ENCODE data around the gene PEF1.

The PEF1 gene

GRCh38 chr1:31671561-31672201, 27.0 kb upstream of the PEF1 start:
- peaks cover 17% of the 10 kb centered on the region for H3K4me1 ChIP-seq (ENCODE audit: control insufficient read depth, insufficient read depth, low read length, poor library complexity, severe bottlenecking)
- H3K36me3 ChIP-seq (ENCODE audit: control insufficient read depth, insufficient read depth, low read length) = no peaks in the 10 kb centered on the region
- WGBS, 2 experiments (ENCODE audit: insufficient coverage in 2 of 2) = 94 to 95% methylated on average over 7 of the region's 8 CpGs
- no peak overlapping the region for H3K4me3 ChIP-seq (ENCODE audit: extremely low read depth, insufficient read depth, low read length, poor library complexity, severe bottlenecking)
- no peak overlapping the region for H3K27ac ChIP-seq (ENCODE audit: low read depth, low read length, severe bottlenecking)
- H3K9me3 ChIP-seq (ENCODE audit: control insufficient read depth, low read length) = no peaks in the 10 kb centered on the region

DNA sequence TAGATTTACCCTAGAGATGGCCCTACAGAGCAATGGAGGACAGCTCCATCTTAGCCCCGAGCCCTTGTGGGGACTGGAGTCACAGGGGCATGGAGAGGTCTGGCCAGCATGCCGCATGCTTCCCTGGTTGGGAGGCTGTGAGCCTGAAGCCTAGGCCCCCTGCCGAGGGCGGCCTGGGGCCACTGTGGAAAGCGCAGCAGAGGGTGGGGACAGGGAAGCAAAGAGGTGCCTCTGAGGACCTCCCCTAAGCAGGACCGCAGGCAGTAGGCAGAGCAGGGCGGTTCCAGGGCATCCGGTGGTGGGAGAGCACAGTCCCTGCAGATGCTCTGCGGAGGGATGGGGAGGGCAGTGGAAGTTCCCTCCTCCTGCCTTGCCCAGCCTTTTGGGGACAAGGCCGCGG, 26.5 kb upstream of the PEF1 start:
- Histone ChIP-seq H3K9me3 (ENCODE audit: control insufficient read depth, low read length) (no peaks in the 10 kb centered on the region), H3K27ac (ENCODE audit: low read depth, low read length, severe bottlenecking) (no peak overlapping the region), H3K4me1 (ENCODE audit: control insufficient read depth, insufficient read depth, low read length, poor library complexity, severe bottlenecking) (peaks cover 21% of the 10 kb centered on the region), H3K4me3 (ENCODE audit: extremely low read depth, insufficient read depth, low read length, poor library complexity, severe bottlenecking) (no peak overlapping the region), H3K36me3 (ENCODE audit: control insufficient read depth, insufficient read depth, low read length) (no peaks in the 10 kb centered on the region)
- WGBS, 2 experiments (ENCODE audit: insufficient coverage in 2 of 2) = 94 to 96% methylated on average over 9 to 11 of the region's 11 CpGs

DNA sequence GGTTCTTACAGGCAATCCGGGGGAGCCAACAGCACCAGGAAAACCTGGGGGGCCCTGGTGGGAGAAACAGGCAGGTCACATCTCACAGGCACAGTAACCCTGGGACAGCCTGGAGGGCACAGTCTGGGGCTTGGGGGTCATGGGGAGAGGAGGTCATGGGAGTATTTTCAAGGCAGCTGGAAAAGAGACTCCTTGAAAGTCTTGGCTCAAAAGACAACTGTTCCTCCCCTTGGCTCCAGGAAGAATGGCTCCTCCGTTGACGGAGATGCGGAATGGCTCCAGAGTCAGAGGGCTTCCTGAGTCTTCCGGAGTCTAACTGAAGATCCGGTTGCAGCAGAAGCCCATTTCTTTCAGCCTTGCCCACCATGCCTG, 25.9 kb upstream of the PEF1 start:
- no peak overlapping the region for H3K27ac ChIP-seq (ENCODE audit: low read depth, low read length, severe bottlenecking)
- H3K9me3 ChIP-seq (ENCODE audit: control insufficient read depth, low read length) = no peaks in the 10 kb centered on the region
- WGBS, 2 experiments (ENCODE audit: insufficient coverage in 2 of 2) = 90 to 97% methylated on average over 6 of the region's 6 CpGs
- H3K4me1 ChIP-seq (ENCODE audit: control insufficient read depth, insufficient read depth, low read length, poor library complexity, severe bottlenecking) = peaks cover 19% of the 10 kb centered on the region
- no peak overlapping the region for H3K4me3 ChIP-seq (ENCODE audit: extremely low read depth, insufficient read depth, low read length, poor library complexity, severe bottlenecking)
- H3K36me3 ChIP-seq (ENCODE audit: control insufficient read depth, insufficient read depth, low read length) = no peaks in the 10 kb centered on the region

DNA sequence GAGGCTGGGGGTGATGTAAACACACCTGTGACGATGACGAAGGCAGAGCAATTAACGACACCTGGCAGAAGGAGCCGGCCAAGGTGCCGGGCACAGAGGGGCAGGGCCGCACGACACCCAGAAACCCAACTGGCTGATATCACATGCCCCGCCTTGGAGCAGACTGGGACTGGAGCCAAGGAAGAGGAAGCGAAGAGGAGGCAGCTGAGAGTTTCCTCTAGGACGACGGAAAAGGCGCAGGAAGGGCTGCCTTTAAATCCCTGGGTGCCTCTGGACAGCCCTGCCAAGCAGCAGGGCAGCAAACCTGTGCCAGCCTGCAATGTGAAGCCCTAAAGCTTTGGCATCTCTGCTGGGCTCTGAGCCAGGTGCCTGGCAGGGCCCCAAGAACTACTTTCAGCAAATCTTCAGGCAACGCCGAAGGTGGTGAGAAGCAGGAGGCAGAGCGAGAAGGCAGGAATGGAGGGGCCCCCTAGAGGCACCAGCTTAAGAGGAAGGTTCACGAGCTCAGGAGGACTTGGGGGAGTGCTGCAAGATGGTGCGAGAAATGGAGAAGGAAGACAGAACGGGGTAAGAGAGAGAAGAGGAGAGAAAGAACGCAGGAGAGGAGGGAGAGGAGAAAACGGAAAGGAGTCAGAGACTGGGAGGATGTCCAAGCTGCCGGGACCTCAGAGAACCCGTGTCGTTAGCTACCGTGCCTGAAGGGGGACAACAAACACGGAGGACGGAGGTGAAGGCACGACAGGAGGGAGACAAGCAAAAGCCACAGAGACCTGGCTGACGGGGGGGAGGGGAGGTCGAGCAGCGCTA, 25.3 kb upstream of the PEF1 start:
- H3K27ac ChIP-seq (ENCODE audit: low read depth, low read length, severe bottlenecking) = no peak overlapping the region
- no peaks in the 10 kb centered on the region for H3K36me3 ChIP-seq (ENCODE audit: control insufficient read depth, insufficient read depth, low read length)
- WGBS, 2 experiments (ENCODE audit: insufficient coverage in 2 of 2) = 69 to 70% methylated on average over 29 to 30 of the region's 30 CpGs
- peaks cover 13% of the 10 kb centered on the region for H3K4me1 ChIP-seq (ENCODE audit: control insufficient read depth, insufficient read depth, low read length, poor library complexity, severe bottlenecking)
- H3K4me3 ChIP-seq (ENCODE audit: extremely low read depth, insufficient read depth, low read length, poor library complexity, severe bottlenecking) = no peak overlapping the region
- H3K9me3 ChIP-seq (ENCODE audit: control insufficient read depth, low read length) = no peaks in the 10 kb centered on the region

DNA sequence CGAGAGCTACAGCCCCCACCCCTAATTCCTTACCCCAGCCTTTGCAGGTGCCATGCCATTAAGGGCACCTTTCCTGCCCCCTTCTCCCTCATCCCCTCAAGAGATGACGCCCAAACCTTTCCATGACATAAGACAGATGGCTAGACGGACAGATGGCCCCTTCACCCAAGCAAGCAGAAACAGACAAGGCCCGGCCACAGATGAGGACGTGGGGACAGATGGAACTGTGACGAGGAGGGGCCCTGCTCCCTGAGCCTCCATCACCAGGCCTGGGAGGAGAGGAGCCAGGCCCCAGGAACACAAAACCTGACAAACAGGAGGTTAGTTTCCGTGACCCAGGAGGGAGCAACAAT, 24.7 kb upstream of the PEF1 start:
- 89 to 93% methylated on average over 6 to 7 of the region's 7 CpGs for WGBS, 2 experiments (ENCODE audit: insufficient coverage in 2 of 2)
- no peaks in the 10 kb centered on the region for H3K36me3 ChIP-seq (ENCODE audit: control insufficient read depth, insufficient read depth, low read length)
- H3K4me1 ChIP-seq (ENCODE audit: control insufficient read depth, insufficient read depth, low read length, poor library complexity, severe bottlenecking) = peaks cover 7% of the 10 kb centered on the region
- H3K27ac ChIP-seq (ENCODE audit: low read depth, low read length, severe bottlenecking) = no peak overlapping the region
- no peak overlapping the region for H3K4me3 ChIP-seq (ENCODE audit: extremely low read depth, insufficient read depth, low read length, poor library complexity, severe bottlenecking)
- no peaks in the 10 kb centered on the region for H3K9me3 ChIP-seq (ENCODE audit: control insufficient read depth, low read length)

- no peaks in the 10 kb centered on the region for H3K36me3 ChIP-seq (ENCODE audit: control insufficient read depth, insufficient read depth, low read length)
- H3K4me3 ChIP-seq (ENCODE audit: extremely low read depth, insufficient read depth, low read length, poor library complexity, severe bottlenecking) = no peak overlapping the region
- no peak overlapping the region for H3K27ac ChIP-seq (ENCODE audit: low read depth, low read length, severe bottlenecking)
- no peaks in the 10 kb centered on the region for H3K9me3 ChIP-seq (ENCODE audit: control insufficient read depth, low read length)
- H3K4me1 ChIP-seq (ENCODE audit: control insufficient read depth, insufficient read depth, low read length, poor library complexity, severe bottlenecking) = peaks cover 5% of the 10 kb centered on the region
- 91 to 97% methylated on average over 5 to 7 of the region's 11 CpGs for WGBS, 2 experiments (ENCODE audit: insufficient coverage in 2 of 2)
Observed at GRCh38 chr1:31668303-31668883, 23.7 kb upstream of the PEF1 start.

GRCh38 chr1:31667065-31667785, 22.5 kb upstream of the PEF1 start:
- no peak overlapping the region for H3K27ac ChIP-seq (ENCODE audit: low read depth, low read length, severe bottlenecking)
- no peak overlapping the region for H3K4me3 ChIP-seq (ENCODE audit: extremely low read depth, insufficient read depth, low read length, poor library complexity, severe bottlenecking)
- peaks cover 5% of the 10 kb centered on the region for H3K4me1 ChIP-seq (ENCODE audit: control insufficient read depth, insufficient read depth, low read length, poor library complexity, severe bottlenecking)
- no peaks in the 10 kb centered on the region for H3K9me3 ChIP-seq (ENCODE audit: control insufficient read depth, low read length)
- H3K36me3 ChIP-seq (ENCODE audit: control insufficient read depth, insufficient read depth, low read length) = no peaks in the 10 kb centered on the region
- 92 to 95% methylated on average over 14 to 19 of the region's 19 CpGs for WGBS, 2 experiments (ENCODE audit: insufficient coverage in 2 of 2)

- Histone ChIP-seq H3K27ac (ENCODE audit: low read depth, low read length, severe bottlenecking) (no peak overlapping the region), H3K4me1 (ENCODE audit: control insufficient read depth, insufficient read depth, low read length, poor library complexity, severe bottlenecking) (peaks cover 5% of the 10 kb centered on the region), H3K9me3 (ENCODE audit: control insufficient read depth, low read length) (no peaks in the 10 kb centered on the region), H3K4me3 (ENCODE audit: extremely low read depth, insufficient read depth, low read length, poor library complexity, severe bottlenecking) (no peak overlapping the region), H3K36me3 (ENCODE audit: control insufficient read depth, insufficient read depth, low read length) (no peaks in the 10 kb centered on the region)
- 72 to 74% methylated on average over 7 of the region's 10 CpGs for WGBS, 2 experiments (ENCODE audit: insufficient coverage in 2 of 2)
Observed at GRCh38 chr1:31666263-31666963, 21.7 kb upstream of the PEF1 start.

DNA sequence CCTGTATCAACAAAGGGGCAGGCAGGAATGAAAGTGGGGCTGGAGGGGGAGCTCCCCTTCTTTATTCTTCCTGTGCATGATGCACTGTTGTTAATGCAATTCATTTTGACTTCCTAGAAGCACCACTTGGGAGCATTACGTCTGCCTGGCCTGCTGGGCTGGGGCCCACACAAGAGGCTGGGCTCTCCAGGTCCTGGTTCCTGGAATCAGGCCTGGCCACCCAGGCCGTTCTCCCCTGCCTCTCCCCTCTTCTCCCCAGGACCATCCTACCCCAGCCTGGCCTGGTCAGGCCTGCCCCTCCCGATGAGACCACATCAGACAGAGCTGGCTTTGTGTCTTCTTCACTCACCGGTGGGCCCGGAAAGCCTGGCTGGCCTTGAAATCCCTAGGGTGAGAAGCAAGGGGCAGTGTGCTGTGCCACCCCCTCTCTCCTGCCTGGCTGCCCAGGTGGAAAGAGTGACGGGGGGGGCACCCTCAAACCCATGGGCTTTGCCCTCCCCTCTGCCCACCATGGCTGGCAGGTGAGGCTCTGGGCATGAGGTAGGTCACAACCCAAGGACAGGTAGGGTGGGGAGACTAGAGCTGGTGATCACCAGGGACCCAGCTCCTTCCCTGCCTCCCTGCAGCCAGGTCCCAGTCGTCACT, 20.7 kb upstream of the PEF1 start:
- Histone ChIP-seq H3K4me3 (ENCODE audit: extremely low read depth, insufficient read depth, low read length, poor library complexity, severe bottlenecking) (no peak overlapping the region), H3K27ac (ENCODE audit: low read depth, low read length, severe bottlenecking) (no peak overlapping the region), H3K9me3 (ENCODE audit: control insufficient read depth, low read length) (no peaks in the 10 kb centered on the region), H3K4me1 (ENCODE audit: control insufficient read depth, insufficient read depth, low read length, poor library complexity, severe bottlenecking) (peaks cover 5% of the 10 kb centered on the region), H3K36me3 (ENCODE audit: control insufficient read depth, insufficient read depth, low read length) (no peaks in the 10 kb centered on the region)
- WGBS, 2 experiments (ENCODE audit: insufficient coverage in 2 of 2) = 90 to 100% methylated on average over 6 to 7 of the region's 7 CpGs

- Histone ChIP-seq H3K9me3 (ENCODE audit: control insufficient read depth, low read length) (no peaks in the 10 kb centered on the region), H3K4me1 (ENCODE audit: control insufficient read depth, insufficient read depth, low read length, poor library complexity, severe bottlenecking) (peaks cover 7% of the 10 kb centered on the region), H3K36me3 (ENCODE audit: control insufficient read depth, insufficient read depth, low read length) (no peaks in the 10 kb centered on the region), H3K4me3 (ENCODE audit: extremely low read depth, insufficient read depth, low read length, poor library complexity, severe bottlenecking) (no peak overlapping the region), H3K27ac (ENCODE audit: low read depth, low read length, severe bottlenecking) (no peak overlapping the region)
- 89 to 93% methylated on average over 8 to 9 of the region's 9 CpGs for WGBS, 2 experiments (ENCODE audit: insufficient coverage in 2 of 2)
Observed at GRCh38 chr1:31664528-31664927, 19.9 kb upstream of the PEF1 start.
